GM19463 (cell line): ENCODE results near the gene SMG6.
"Not testable (repeated sequence)": the region's sequence is repeated elsewhere in the genome, so short reads cannot be mapped to it uniquely, and the experiment has no call there.

Source experiments
- ATAC-seq: cut with Tn5 transposase; IDR thresholded peaks from one replicate; pipeline ENCODE4 v1.9.1; 2021; ENCODE audit warnings: mild to moderate bottlenecking, moderate library complexity; ENCODE audit not compliant: unreplicated experiment

SMG6 gene

GRCh38 chr17:2018716-2019510 is 284.7 kb downstream of the SMG6 start:
- no peak for ATAC-seq

DNA sequence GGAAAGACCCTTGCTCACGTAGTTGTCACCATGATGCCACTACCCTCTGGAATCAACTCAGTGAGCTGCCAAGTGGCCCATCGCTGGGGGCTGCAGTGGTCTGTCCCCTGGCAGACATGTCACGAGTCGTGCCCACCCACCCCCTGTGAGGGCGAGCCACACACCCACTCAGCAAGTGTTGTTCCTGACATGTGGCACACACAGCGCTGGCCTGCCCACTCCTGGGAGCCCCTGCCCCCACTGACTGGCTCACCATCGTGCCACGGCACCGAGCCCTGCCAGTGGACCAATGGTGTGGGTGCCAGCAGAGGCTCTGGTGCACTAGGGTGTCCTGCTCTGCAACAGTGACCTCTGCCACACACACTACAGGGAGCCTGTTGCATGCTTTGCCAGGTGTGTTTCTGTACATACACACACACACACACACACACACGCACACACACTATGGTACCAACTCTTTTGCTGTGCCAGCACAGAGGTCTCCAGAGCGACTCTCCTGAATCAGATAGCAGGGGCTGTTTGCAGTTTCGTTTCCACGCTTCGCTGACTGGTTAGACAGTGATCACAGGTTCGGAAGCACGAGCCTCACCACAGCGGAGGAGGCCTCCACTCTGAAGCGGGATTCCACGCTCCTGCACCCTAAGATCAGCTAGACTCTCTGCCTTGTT is 286.2 kb downstream of the SMG6 start:
- ATAC-seq: no peak

- ATAC-seq: no peak
These were observed 287.1 kb downstream of the SMG6 start for GRCh38 chr17:2016494-2016893.

GRCh38 chr17:2015314-2015713 is 288.3 kb downstream of the SMG6 start:
- ATAC-seq: no peak

DNA sequence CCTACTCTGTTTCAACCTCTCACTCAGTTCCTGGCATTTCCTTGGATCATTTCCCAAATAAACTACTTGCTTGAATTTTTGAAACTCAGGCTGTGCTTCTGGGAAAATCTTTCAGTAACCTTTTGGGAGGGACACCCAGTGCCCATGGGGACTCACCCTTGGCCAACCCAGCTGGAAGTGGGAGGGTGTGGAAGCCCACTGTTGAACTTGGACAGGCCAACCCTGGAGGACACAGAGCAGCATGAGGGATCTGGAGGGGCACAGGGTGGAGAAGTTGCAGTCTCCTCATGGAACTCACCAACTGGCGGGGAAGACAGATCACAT is 289.6 kb downstream of the SMG6 start:
- ATAC-seq: no peak

DNA sequence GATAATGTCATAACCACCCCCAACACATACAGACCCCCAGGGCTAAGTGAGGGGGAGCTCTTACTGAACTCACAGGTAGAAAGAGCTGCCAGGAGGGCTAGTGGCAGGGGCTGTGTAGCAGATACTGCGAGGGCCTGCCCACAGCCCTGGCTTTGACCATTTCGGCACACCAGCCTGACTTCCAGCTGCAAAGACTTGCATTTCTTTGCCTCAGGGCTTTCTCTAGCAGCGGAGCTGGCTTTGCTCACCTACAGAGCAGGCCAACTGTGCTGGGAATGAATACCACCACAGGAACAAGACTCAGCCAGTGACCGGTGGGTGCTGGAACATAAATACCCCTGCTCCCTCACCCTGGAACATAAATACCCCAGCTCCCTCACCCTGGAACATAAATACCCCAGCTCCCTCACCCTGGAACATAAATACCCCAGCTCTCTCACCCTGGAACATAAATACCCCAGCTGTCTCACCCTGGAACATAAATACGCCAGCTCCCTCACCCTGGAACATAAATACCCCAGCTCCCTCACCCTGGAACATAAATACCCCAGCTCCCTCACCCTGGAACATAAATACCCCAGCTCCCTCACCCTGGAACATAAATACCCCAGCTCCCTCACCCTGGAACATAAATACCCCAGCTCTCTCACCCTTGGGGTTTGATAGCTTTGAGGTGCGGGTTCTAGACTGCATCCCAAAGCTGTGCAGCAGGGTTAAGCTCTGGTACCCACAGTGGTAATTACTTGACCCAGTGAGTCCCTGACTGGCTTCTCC is 290.2 kb downstream of the SMG6 start:
- not testable (repeated sequence) for ATAC-seq

DNA sequence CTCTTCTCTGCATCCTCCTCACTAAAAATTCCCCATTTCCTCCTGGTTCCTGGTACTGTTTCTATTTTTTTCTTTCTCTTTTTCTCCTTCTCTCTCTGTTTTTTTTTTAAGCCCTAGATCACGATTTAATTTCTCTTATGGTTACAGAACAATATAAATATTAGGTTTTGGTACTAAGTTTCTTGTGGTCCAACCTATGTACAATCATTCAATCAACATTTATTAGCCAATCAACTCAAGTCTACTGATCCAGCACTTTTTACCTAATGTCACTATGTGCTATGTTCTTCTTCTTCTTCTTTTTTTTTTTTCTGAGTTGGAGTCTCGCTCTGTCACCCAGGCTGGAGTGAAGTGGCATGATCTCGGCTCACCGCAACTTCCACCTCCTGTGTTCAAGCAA is 291.1 kb downstream of the SMG6 start:
- no peak for ATAC-seq

- no peak for ATAC-seq
These were observed 291.9 kb downstream of the SMG6 start for GRCh38 chr17:2011411-2012371.
